H1 (cell line): ENCODE data around the gene ANAPC7. TPM values are rescaled to one million over a fixed set of nuclear protein-coding genes. Genes with fewer than 3 reads are reported as not detected.

Source experiments
- CTCF ChIA-PET: fragments of 300-600 bp; sonication (Branson Sonifier 250); formaldehyde crosslinking; loops from one replicate; lab custom pipeline; 2021; ENCODE audit not compliant: partially characterized antibody; lab: Charles Lee
- POLR2A ChIA-PET: fragments of 300-600 bp; sonication (Branson Sonifier 250); formaldehyde crosslinking; loops from one replicate; lab custom pipeline; 2021; ENCODE audit warnings: inconsistent platforms; ENCODE audit not compliant: partially characterized antibody; lab: Charles Lee
- DNase-seq, 2 experiments: peaks; one replicate each; pipeline versions ENCODE4 v3.0.0 to v3.0.0-alpha.2; 2010 to 2022; ENCODE audit warnings: low spot score in 2 of 2, low read depth in 1 of 2, mixed read lengths in 1 of 2
- FAIRE-seq: peaks from 2 replicates; lab custom pipeline; 2011; peaks lifted over from hg19 to GRCh38; lab: Jason Lieb, UNC
- H2AFZ ChIP-seq: 2 replicates; pipeline ENCODE4 v1.8.1; 2012; ENCODE audit warnings: low read length, inconsistent platforms
- H2AK5ac ChIP-seq: 2 replicates; pipeline ENCODE4 v1.6.1; 2013; ENCODE audit warnings: low read depth, low read length
- H2BK120ac ChIP-seq: replicated peaks from 2 replicates; pipeline ENCODE3; 2013; ENCODE audit warnings: low read depth, low read length, inconsistent platforms
- H2BK12ac ChIP-seq: 2 replicates; pipeline ENCODE4 v1.6.1; 2013; ENCODE audit warnings: low read depth, low read length
- H2BK15ac ChIP-seq: 2 replicates; pipeline ENCODE4 v1.6.1; 2013; ENCODE audit warnings: low read length
- H2BK20ac ChIP-seq: 2 replicates; pipeline ENCODE4 v1.6.1; 2013; ENCODE audit warnings: low read length
- H2BK5ac ChIP-seq: 2 replicates; pipeline ENCODE4 v1.6.1; 2013; ENCODE audit warnings: low read depth, low read length
- H3K14ac ChIP-seq: 2 replicates; pipeline ENCODE4 v1.6.1; 2013; ENCODE audit warnings: inconsistent platforms; ENCODE audit not compliant: insufficient read length
- H3K18ac ChIP-seq: 2 replicates; pipeline ENCODE4 v1.6.1; 2013; ENCODE audit warnings: low read length; ENCODE audit errors: extremely low read depth
- H3K23ac ChIP-seq: 2 replicates; pipeline ENCODE4 v1.6.1; 2013; ENCODE audit warnings: inconsistent platforms; ENCODE audit not compliant: insufficient read length
- H3K23me2 ChIP-seq: 2 replicates; pipeline ENCODE4 v1.6.1; 2013; ENCODE audit warnings: low read depth, low read length
- H3K27ac ChIP-seq: 2 replicates; pipeline ENCODE4 v1.6.1; 2011; ENCODE audit warnings: low read depth, low read length, inconsistent platforms
- H3K27me3 ChIP-seq, 4 experiments: replicated peaks in 1 of 4; 1 replicate in 1 of 4; 2 replicates in 3 of 4; pipeline versions ENCODE4 v1.6.1 to v1.8.1; 2011 to 2013; ENCODE audit warnings: low read length in 3 of 4, mild to moderate bottlenecking in 3 of 4, inconsistent platforms in 2 of 4, mixed read lengths in 2 of 4, moderate library complexity in 1 of 4; ENCODE audit not compliant: control insufficient read depth in 3 of 4, insufficient read depth in 3 of 4; ENCODE audit errors: extremely low read depth in 1 of 4
- H3K36me3 ChIP-seq, 4 experiments: 2 replicates each; pipeline versions ENCODE4 v1.6.1 to v1.8.1; 2011 to 2013; ENCODE audit warnings: mild to moderate bottlenecking in 4 of 4, low read length in 3 of 4, moderate library complexity in 2 of 4, control low read depth in 1 of 4, inconsistent platforms in 1 of 4; ENCODE audit not compliant: insufficient read depth in 4 of 4, control insufficient read depth in 2 of 4
- H3K4ac ChIP-seq: replicated peaks from 2 replicates; pipeline ENCODE3; 2013; ENCODE audit warnings: low read length, low read depth, mixed read lengths, inconsistent platforms; ENCODE audit not compliant: insufficient read length
- H3K4me1 ChIP-seq, 4 experiments: replicated peaks in 1 of 4; 1 replicate in 1 of 4; 2 replicates in 3 of 4; pipeline versions ENCODE4 v1.6.1 to v1.8.1; 2011 to 2013; ENCODE audit warnings: low read length in 3 of 4, inconsistent platforms in 2 of 4, mixed read lengths in 1 of 4; ENCODE audit not compliant: insufficient read depth in 4 of 4, control insufficient read depth in 3 of 4
- H3K4me2 ChIP-seq, 2 experiments: 2 replicates each; pipeline versions ENCODE4 v1.6.1 to v1.8.1; 2011 to 2013; ENCODE audit warnings: low read depth in 2 of 2, low read length in 2 of 2, control low read depth in 1 of 2, inconsistent platforms in 1 of 2, mild to moderate bottlenecking in 1 of 2; ENCODE audit not compliant: insufficient read depth in 1 of 2
- H3K4me3 ChIP-seq, 4 experiments: fragments of 200-600, 300-600 bp in 1 of 4; sonication (generic), shearing (Covaris generic), sonication (Bioruptor Twin) in 1 of 4; 2 replicates each; pipeline versions ENCODE4 v1.5.1 to v1.8.1; 2011 to 2016; ENCODE audit warnings: low read length in 4 of 4, low read depth in 3 of 4, control low read depth in 2 of 4, inconsistent platforms in 2 of 4, mild to moderate bottlenecking in 2 of 4, mixed read lengths in 1 of 4, moderate library complexity in 1 of 4; ENCODE audit not compliant: insufficient read depth in 2 of 4; ENCODE audit errors: extremely low read depth in 1 of 4
- H3K56ac ChIP-seq: replicated peaks from 2 replicates; pipeline ENCODE3; 2013; ENCODE audit warnings: low read depth, mild to moderate bottlenecking, mixed read lengths, low read length, inconsistent platforms; ENCODE audit not compliant: insufficient read length
- H3K79me1 ChIP-seq: 2 replicates; pipeline ENCODE4 v1.6.1; 2013; ENCODE audit warnings: low read depth, low read length, control low read depth
- H3K79me2 ChIP-seq, 2 experiments: 2 replicates each; pipeline versions ENCODE4 v1.6.1 to v1.8.1; 2012 to 2013; ENCODE audit warnings: low read length in 2 of 2, mild to moderate bottlenecking in 2 of 2, inconsistent platforms in 1 of 2; ENCODE audit not compliant: insufficient read depth in 2 of 2, control insufficient read depth in 1 of 2
- H3K9ac ChIP-seq, 4 experiments: replicated peaks in 1 of 4; 1 replicate in 1 of 4; 2 replicates in 3 of 4; pipeline versions ENCODE4 v1.6.1 to v1.8.1; 2011 to 2013; ENCODE audit warnings: low read depth in 3 of 4, low read length in 3 of 4, control low read depth in 2 of 4, mild to moderate bottlenecking in 2 of 4, moderate library complexity in 2 of 4, inconsistent platforms in 1 of 4; ENCODE audit errors: extremely low read depth in 1 of 4
- H3K9me3 ChIP-seq, 2 experiments: 2 replicates each; pipeline versions ENCODE4 v1.6.1 to v1.8.1; 2012 to 2013; ENCODE audit warnings: mild to moderate bottlenecking in 2 of 2, moderate library complexity in 2 of 2, control low read depth in 1 of 2, inconsistent platforms in 1 of 2, low read depth in 1 of 2, low read length in 1 of 2, mixed read lengths in 1 of 2; ENCODE audit not compliant: insufficient read depth in 2 of 2
- H4K20me1 ChIP-seq, 2 experiments: replicated peaks in 1 of 2; 2 replicates each; pipeline versions ENCODE3 to v1.8.1; 2011 to 2013; ENCODE audit warnings: inconsistent platforms in 2 of 2, low read length in 2 of 2, mild to moderate bottlenecking in 1 of 2; ENCODE audit not compliant: insufficient read depth in 2 of 2, control insufficient read depth in 1 of 2
- H4K5ac ChIP-seq: 2 replicates; pipeline ENCODE4 v1.6.1; 2013; ENCODE audit warnings: low read length, low read depth, mixed read lengths, inconsistent platforms; ENCODE audit not compliant: insufficient read length
- H4K8ac ChIP-seq: 2 replicates; pipeline ENCODE4 v1.8.0; 2013; ENCODE audit warnings: mild to moderate bottlenecking, moderate library complexity, low read length, inconsistent platforms; ENCODE audit not compliant: insufficient read depth; ENCODE audit errors: extremely low read depth
- H4K91ac ChIP-seq: replicated peaks from 2 replicates; pipeline ENCODE3; 2013; ENCODE audit warnings: low read length, mixed read lengths, inconsistent platforms; ENCODE audit not compliant: insufficient read length
- CHD7 ChIP-seq: fragments of 300-600 bp; sonication (generic); IDR thresholded peaks from 2 replicates; pipeline ENCODE4 v1.7.1; 2012; ENCODE audit warnings: low read length, moderate library complexity, mild to moderate bottlenecking, inconsistent platforms; ENCODE audit not compliant: insufficient replicate concordance
- polyA plus RNA-seq, 7 experiments: library from polyadenylated mRNA; depleted of rRNA in 3 of 7; stranded (reverse) in 5 of 7; unstranded in 2 of 7; fragments of >200 nt in 5 of 7; fragments of 200-250 nt in 2 of 7; gene quantifications; 1 replicate in 5 of 7; 2 replicates in 1 of 7; 4 replicates in 1 of 7; pipeline versions ENCODE4 v1.2.1 to v1.2.3, GENCODE V29; 2011 to 2013; ENCODE audit warnings: missing spikeins in 2 of 7, mixed read lengths in 2 of 7
- total RNA-seq: library from RNA; stranded (reverse); fragmentation: NEBNext Ultra II Directional; extraction: Animal tissue kit (Norgen Biotek cat#: 25700); gene quantifications from 2 replicates; pipeline ENCODE4 v1.2.1, GENCODE V29; 2021

Gene ANAPC7
- total and polyA plus RNA-seq, 2 of the 8 experiments (the other 6 are each of a cell fraction or from before 2014, with no cell fraction given) = 72.8 to 105 TPM

GRCh38 chr12:110333201-110333600 lies 70.3 kb downstream of the ANAPC7 start:
- Histone ChIP-seq H4K20me1 (peaks cover 8 to 13% of the 10 kb centered on the region in 2 experiments), H3K4ac (no peak overlapping the region), H3K56ac (no peak overlapping the region), H3K9ac (no peak overlapping the region), H2AFZ (no peak overlapping the region), H4K5ac (no peak overlapping the region), H3K27ac (no peak overlapping the region), H3K4me3 (no peak overlapping the region), H2BK120ac (no peak overlapping the region), H3K36me3 (peaks cover 41 to 88% (median 72%) of the 10 kb centered on the region in 4 experiments), H3K9me3 (no peaks in the 10 kb centered on the region), H3K79me2 (peaks cover 0 to 22% of the 10 kb centered on the region in 2 experiments; a peak in 2 of 4 replicates), H2BK5ac (no peak overlapping the region), H3K18ac (no peak overlapping the region), H2AK5ac (no peak overlapping the region), H2BK12ac (no peak overlapping the region), H3K4me1 (no peaks in the 10 kb centered on the region), H2BK20ac (no peak overlapping the region), H3K27me3 (no peaks in the 10 kb centered on the region), H3K79me1 (0 out of 2 replicates have a peak, but pooled peaks cover under 1% of the 10 kb centered on the region), H4K91ac (no peak overlapping the region), H2BK15ac (no peak overlapping the region), H3K23me2 (no peaks in the 10 kb centered on the region), H3K23ac (no peak overlapping the region), H3K4me2 (no peak overlapping the region), H3K14ac (no peak overlapping the region), H4K8ac (no peak overlapping the region)
- peak in 1 of 2 experiments; percentile 16 for DNase-seq
- CTCF ChIA-PET = no interaction called here
- no peak for FAIRE-seq
- POLR2A ChIA-PET = no interaction called here
- no peak for TF ChIP-seq CHD7
